ENCODE data around the gene PRKCI. TPM values are rescaled to one million over a fixed set of nuclear protein-coding genes. Genes with fewer than 3 reads are reported as not detected.

PRKCI gene
- total and polyA plus RNA-seq, 4 experiments from 2014 or later: 16.4 to 27.7 (median 18.3) TPM

DNA sequence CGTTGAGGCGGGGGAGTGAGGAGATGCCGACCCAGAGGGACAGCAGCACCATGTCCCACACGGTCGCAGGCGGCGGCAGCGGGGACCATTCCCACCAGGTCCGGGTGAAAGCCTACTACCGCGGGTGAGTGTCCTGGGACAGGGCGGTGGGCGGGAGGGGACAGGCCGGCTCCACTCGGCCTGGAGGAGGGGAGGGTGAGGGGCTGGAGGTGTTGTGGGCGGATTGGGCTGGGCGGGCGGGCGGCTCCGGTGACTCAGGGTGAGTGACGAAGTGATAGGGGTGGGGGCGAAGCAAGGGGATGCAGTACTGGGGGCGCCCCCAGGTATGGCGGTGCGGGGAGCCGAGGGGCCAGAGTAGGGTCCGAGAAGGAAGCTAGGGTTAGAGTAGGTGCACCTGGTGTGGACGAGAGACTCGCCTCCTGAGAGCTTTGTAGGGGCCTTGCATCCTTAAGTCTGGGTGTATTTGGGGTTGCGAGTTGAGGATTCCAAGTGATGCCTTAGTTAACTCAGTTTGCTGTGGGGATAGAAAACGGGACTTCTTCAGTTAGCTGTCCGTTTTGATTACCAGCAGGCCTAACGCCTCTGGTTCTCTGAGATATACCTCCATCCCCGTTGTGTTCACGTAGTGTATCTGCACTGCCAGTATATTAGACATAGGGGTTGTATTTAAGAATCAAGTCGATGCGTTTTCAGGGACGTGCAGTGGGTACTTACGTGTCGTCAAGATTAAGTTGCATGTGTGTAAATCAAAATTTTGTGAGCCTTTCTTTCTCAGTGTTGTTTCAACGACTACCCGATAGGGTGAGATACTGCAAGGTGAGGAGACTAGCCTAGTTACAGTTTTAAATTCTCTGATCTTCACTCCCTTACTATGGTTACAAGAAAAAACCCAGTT is 670 bp downstream of the PRKCI start:
- peak; percentile 37 to 65 (median 38) for DNase-seq
- H3K36me3 ChIP-seq (ENCODE audit: insufficient read depth, low read length): no peaks in the 10 kb centered on the region
- peak overlapping the region; percentile 90 to 98 (median 93) for H3K4me3 Mint-ChIP-seq
- H3K4me3 ChIP-seq (ENCODE audit: low read length in 2 of 2): peak overlapping the region; percentile 91 to 97
- H3K27me3 ChIP-seq (ENCODE audit: insufficient read depth, low read length): no peaks in the 10 kb centered on the region
- intact Hi-C loops (cut with micrococcal nuclease): loop anchor here (1.0 to 5.0 kb wide), 4 partner anchors 34 to 256 kb away; partner anchors contain the start of genes PHC3, SEC62 and SKIL
- peak overlapping the region; percentile 72 for H3K27ac ChIP-seq (ENCODE audit: low read depth, low read length)
- ChIA-PET POLR2A (ENCODE audit: partially characterized antibody) (interaction anchor here (0.6 to 4.2 kb wide), 7 partner anchors 19 to 458 kb away, joined by 3 to 39 read pairs (median 6); partner anchors contain the start of genes MYNN, PHC3, SEC62 and SKIL), CTCF (ENCODE audit: partially characterized antibody) (interaction anchor here (0.5 to 1.1 kb wide), 5 partner anchors 10 to 451 kb away, joined by 3 to 7 read pairs (median 3); no protein-coding TSS in a partner anchor)
- H3K4me1 Mint-ChIP-seq: peaks cover 27 to 44% (median 36%) of the 10 kb centered on the region in 4 donors
- H3K27me3 Mint-ChIP-seq: no peaks in the 10 kb centered on the region
- no peaks in the 10 kb centered on the region for H3K9me3 ChIP-seq (ENCODE audit: control insufficient read depth in 1 of 2, low read length in 2 of 2)
- no peaks in the 10 kb centered on the region for H3K9me3 Mint-ChIP-seq
- H3K4me1 ChIP-seq (ENCODE audit: insufficient read depth, low read length): peaks cover 29% of the 10 kb centered on the region
- peaks cover 0 to 10% of the 10 kb centered on the region in 2 donors for H3K36me3 Mint-ChIP-seq
- peak overlapping the region; percentile 31 to 95 (median 92) for H3K27ac Mint-ChIP-seq

DNA sequence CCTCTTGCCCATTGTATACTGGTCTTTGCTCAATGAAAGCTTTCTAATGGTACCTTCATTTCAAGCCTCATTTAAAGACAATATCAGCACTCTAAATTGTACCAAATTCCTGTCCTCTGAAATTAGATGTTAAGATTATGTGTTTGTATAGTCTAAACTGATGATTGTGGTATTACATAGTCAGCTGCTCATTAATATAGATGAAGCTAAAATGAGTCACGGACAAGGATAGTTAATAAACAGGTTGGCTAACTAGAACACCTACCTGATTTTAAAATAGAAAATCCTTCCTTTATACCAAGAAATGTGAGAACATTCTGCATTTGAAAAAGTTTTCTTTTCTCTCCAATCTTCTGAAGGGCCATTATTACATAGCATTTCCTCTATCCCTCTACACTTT is 2.9 kb downstream of the PRKCI start:
- DNase-seq: no peak
- ChIA-PET CTCF (ENCODE audit: partially characterized antibody) (interaction anchor here (1.6 kb wide), 1 partner anchor 188 kb away, joined by 5 read pairs; no protein-coding TSS in a partner anchor), POLR2A (ENCODE audit: partially characterized antibody) (no interaction called here)
- peaks cover 31 to 50% (median 39%) of the 10 kb centered on the region in 4 donors for H3K4me1 Mint-ChIP-seq
- H3K27ac Mint-ChIP-seq: no peak overlapping the region
- no peaks in the 10 kb centered on the region for H3K36me3 ChIP-seq (ENCODE audit: insufficient read depth, low read length)
- no peaks in the 10 kb centered on the region for H3K27me3 Mint-ChIP-seq
- H3K4me1 ChIP-seq (ENCODE audit: insufficient read depth, low read length): peaks cover 29% of the 10 kb centered on the region
- no peak overlapping the region for H3K4me3 ChIP-seq (ENCODE audit: low read length in 2 of 2)
- no peaks in the 10 kb centered on the region for H3K27me3 ChIP-seq (ENCODE audit: insufficient read depth, low read length)
- H3K36me3 Mint-ChIP-seq: peaks cover 0 to 10% of the 10 kb centered on the region in 2 donors
- no peak overlapping the region for H3K27ac ChIP-seq (ENCODE audit: low read depth, low read length)
- H3K9me3 Mint-ChIP-seq: no peaks in the 10 kb centered on the region
- H3K9me3 ChIP-seq (ENCODE audit: control insufficient read depth in 1 of 2, low read length in 2 of 2): no peaks in the 10 kb centered on the region
- intact Hi-C loops (cut with micrococcal nuclease): no loop called here
- H3K4me3 Mint-ChIP-seq: peak overlapping the region in 1 of 8 donors; percentile 51

DNA sequence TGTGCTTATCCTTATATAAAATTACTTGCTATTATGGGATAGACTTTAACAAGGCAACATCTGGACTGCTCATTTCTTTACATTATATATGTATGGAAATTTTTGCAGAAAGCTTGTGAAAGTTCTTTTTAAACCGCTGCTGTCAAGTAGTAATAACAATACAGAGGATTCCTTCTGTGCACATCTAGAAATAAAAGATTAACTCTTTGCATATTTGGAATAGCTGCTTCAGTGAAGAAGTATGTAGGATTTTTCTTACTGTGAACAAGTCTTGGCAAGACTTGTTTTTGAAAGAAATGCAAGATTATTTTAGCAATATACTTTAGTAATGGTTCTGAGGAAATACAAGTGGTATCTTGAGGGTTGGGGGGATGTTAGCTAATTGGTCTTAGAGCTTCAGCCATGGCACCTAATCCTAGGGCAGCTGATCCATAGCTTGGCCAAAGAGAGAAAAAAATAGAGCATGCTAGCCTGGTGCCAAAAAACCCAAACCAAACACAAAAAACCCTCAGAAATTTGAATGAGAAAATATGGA is 4.3 kb downstream of the PRKCI start:
- H3K27me3 ChIP-seq (ENCODE audit: insufficient read depth, low read length): no peaks in the 10 kb centered on the region
- H3K9me3 ChIP-seq (ENCODE audit: control insufficient read depth in 1 of 2, low read length in 2 of 2): no peaks in the 10 kb centered on the region
- DNase-seq: no peak
- no peaks in the 10 kb centered on the region for H3K36me3 ChIP-seq (ENCODE audit: insufficient read depth, low read length)
- H3K4me3 ChIP-seq (ENCODE audit: low read length in 2 of 2): no peak overlapping the region
- H3K4me3 Mint-ChIP-seq: no peak overlapping the region
- CTCF ChIA-PET (ENCODE audit: partially characterized antibody): interaction anchor here (0.7 kb wide), 1 partner anchor 143 kb away, joined by 3 read pairs; no protein-coding TSS in a partner anchor
- no peak overlapping the region for H3K27ac ChIP-seq (ENCODE audit: low read depth, low read length)
- POLR2A ChIA-PET (ENCODE audit: partially characterized antibody): no interaction called here
- H3K4me1 ChIP-seq (ENCODE audit: insufficient read depth, low read length): peaks cover 28% of the 10 kb centered on the region
- H3K36me3 Mint-ChIP-seq: peaks cover 0 to 10% of the 10 kb centered on the region in 2 donors
- H3K27me3 Mint-ChIP-seq: no peaks in the 10 kb centered on the region
- no peaks in the 10 kb centered on the region for H3K9me3 Mint-ChIP-seq
- H3K4me1 Mint-ChIP-seq: peaks cover 29 to 49% (median 35%) of the 10 kb centered on the region in 4 donors
- H3K27ac Mint-ChIP-seq: no peak overlapping the region
- intact Hi-C loops (cut with micrococcal nuclease): no loop called here

DNA sequence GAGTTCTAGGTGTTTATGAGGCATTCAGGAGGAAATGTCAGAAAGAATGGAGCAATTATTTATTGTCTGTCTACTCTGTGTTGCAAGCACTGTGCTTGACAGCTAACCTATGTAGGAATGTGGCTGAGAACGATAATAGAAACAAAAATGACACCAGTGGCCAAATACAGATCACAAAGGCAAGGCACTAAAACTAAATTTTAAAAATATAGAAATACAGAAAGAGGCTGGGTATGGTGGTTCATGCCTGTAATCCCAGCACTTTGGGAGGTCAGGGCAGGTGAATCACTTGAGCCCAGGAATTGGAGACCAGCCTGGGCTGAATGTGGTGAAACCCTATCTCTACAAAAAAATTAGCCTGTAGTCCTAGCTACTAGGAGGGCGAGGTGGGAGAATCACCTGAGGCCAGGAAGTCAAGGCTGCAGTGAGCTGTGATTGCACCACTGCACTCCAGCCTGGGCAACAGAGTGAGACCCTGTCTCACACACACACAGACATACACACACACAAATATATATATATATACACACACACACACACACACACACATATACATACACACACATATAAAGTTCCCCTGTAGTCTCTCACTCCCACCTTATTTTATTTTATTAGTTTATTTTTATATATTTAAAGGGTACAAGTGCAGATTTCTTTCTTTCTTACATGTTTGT is 6.0 kb downstream of the PRKCI start:
- ChIA-PET CTCF (ENCODE audit: partially characterized antibody) (interaction anchor here (1.2 kb wide), 1 partner anchor 40 kb away, joined by 3 read pairs; no protein-coding TSS in a partner anchor), POLR2A (ENCODE audit: partially characterized antibody) (no interaction called here)
- intact Hi-C loops (cut with micrococcal nuclease): no loop called here
- H3K27me3 Mint-ChIP-seq: no peaks in the 10 kb centered on the region
- H3K27ac Mint-ChIP-seq: peak overlapping the region in 1 of 7 donors; percentile 8
- H3K4me3 Mint-ChIP-seq: no peak overlapping the region
- peaks cover 0 to 3% of the 10 kb centered on the region in 2 donors for H3K36me3 Mint-ChIP-seq
- peaks cover 25 to 38% (median 32%) of the 10 kb centered on the region in 4 donors for H3K4me1 Mint-ChIP-seq
- no peak overlapping the region for H3K27ac ChIP-seq (ENCODE audit: low read depth, low read length)
- no peak for DNase-seq
- H3K4me3 ChIP-seq (ENCODE audit: low read length in 2 of 2): no peak overlapping the region
- peaks cover 19% of the 10 kb centered on the region for H3K4me1 ChIP-seq (ENCODE audit: insufficient read depth, low read length)
- H3K9me3 Mint-ChIP-seq: no peaks in the 10 kb centered on the region
- H3K36me3 ChIP-seq (ENCODE audit: insufficient read depth, low read length): no peaks in the 10 kb centered on the region
- H3K27me3 ChIP-seq (ENCODE audit: insufficient read depth, low read length): no peaks in the 10 kb centered on the region
- no peaks in the 10 kb centered on the region for H3K9me3 ChIP-seq (ENCODE audit: control insufficient read depth in 1 of 2, low read length in 2 of 2)

DNA sequence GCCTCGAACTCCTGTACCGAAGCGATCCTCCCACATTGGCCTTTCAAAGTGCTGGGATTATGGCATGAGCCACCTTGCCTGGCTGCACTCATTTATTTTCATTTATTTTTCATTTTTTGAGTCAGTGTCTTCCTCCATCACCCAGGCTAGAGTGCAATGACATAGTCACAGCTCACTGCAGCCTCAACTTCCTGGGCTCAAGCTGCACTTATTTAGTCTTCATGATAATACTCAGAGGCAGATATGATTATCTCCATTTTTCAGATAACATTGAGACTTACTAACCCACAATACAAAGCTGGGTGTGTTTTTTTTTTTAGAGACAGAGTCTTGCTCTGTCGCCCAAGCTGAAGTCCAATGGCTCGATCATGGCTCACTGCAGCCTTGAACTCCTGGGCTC is 10.0 kb downstream of the PRKCI start:
- H3K9me3 Mint-ChIP-seq: no peaks in the 10 kb centered on the region
- Histone ChIP-seq H3K4me1 (ENCODE audit: insufficient read depth, low read length) (peaks cover 4% of the 10 kb centered on the region), H3K4me3 (ENCODE audit: low read length in 2 of 2) (no peak overlapping the region), H3K36me3 (ENCODE audit: insufficient read depth, low read length) (peaks cover 8% of the 10 kb centered on the region), H3K27ac (ENCODE audit: low read depth, low read length) (no peak overlapping the region), H3K9me3 (ENCODE audit: control insufficient read depth in 1 of 2, low read length in 2 of 2) (no peaks in the 10 kb centered on the region), H3K27me3 (ENCODE audit: insufficient read depth, low read length) (no peaks in the 10 kb centered on the region)
- H3K27me3 Mint-ChIP-seq: no peaks in the 10 kb centered on the region
- peaks cover 12% of the 10 kb centered on the region in 2 donors for H3K36me3 Mint-ChIP-seq
- intact Hi-C loops (cut with micrococcal nuclease): no loop called here
- DNase-seq: no peak
- peaks cover 8 to 11% (median 9%) of the 10 kb centered on the region in 4 donors for H3K4me1 Mint-ChIP-seq
- no peak overlapping the region for H3K4me3 Mint-ChIP-seq
- H3K27ac Mint-ChIP-seq: peak overlapping the region in 1 of 7 donors; percentile 29
- CTCF ChIA-PET (ENCODE audit: partially characterized antibody): interaction anchor here (1.4 kb wide), 1 partner anchor 10 kb away, joined by 3 read pairs; the partner anchor contains the start of gene PRKCI
- POLR2A ChIA-PET (ENCODE audit: partially characterized antibody): interaction anchor here (1.0 kb wide), 1 partner anchor 10 kb away, joined by 3 read pairs; the partner anchor contains the start of gene PRKCI

DNA sequence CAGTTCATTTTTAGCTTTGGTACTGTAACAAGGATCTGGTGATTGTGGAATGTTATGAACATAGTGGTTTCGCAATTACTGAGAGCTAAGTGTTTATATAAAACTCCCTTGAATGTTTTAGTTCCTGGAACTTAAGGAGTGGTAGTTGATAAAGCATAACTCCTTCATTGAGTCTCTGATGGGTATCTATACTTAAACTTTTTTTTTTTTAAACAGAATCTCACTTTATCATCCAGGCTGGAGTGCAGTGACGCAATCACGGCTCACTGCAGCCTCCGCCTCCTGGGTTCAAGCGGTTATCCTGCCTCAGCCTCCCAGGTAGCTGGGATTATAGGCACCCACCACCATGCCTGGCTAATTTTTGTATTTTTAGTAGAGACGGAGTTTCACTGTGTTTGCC is 11.3 kb downstream of the PRKCI start:
- DNase-seq: no peak
- H3K27ac Mint-ChIP-seq: peak overlapping the region in 1 of 7 donors; percentile 60
- H3K27me3 ChIP-seq (ENCODE audit: insufficient read depth, low read length): no peaks in the 10 kb centered on the region
- peaks cover 15 to 18% of the 10 kb centered on the region in 2 donors for H3K36me3 Mint-ChIP-seq
- H3K9me3 Mint-ChIP-seq: no peaks in the 10 kb centered on the region
- peaks cover 1 to 6% (median 5%) of the 10 kb centered on the region in 4 donors for H3K4me1 Mint-ChIP-seq
- no peak overlapping the region for H3K4me3 Mint-ChIP-seq
- H3K36me3 ChIP-seq (ENCODE audit: insufficient read depth, low read length): peaks cover 8% of the 10 kb centered on the region
- no peaks in the 10 kb centered on the region for H3K4me1 ChIP-seq (ENCODE audit: insufficient read depth, low read length)
- no peak overlapping the region for H3K27ac ChIP-seq (ENCODE audit: low read depth, low read length)
- ChIA-PET CTCF (ENCODE audit: partially characterized antibody) (interaction anchor here (0.7 to 1.4 kb wide), 2 partner anchors 10 to 11 kb away, joined by 3 to 4 read pairs; partner anchors contain the start of gene PRKCI), POLR2A (ENCODE audit: partially characterized antibody) (interaction anchor here (1.0 kb wide), 1 partner anchor 12 kb away, joined by 3 read pairs; the partner anchor contains the start of gene PRKCI)
- no peaks in the 10 kb centered on the region for H3K27me3 Mint-ChIP-seq
- no peak overlapping the region for H3K4me3 ChIP-seq (ENCODE audit: low read length in 2 of 2)
- no peaks in the 10 kb centered on the region for H3K9me3 ChIP-seq (ENCODE audit: control insufficient read depth in 1 of 2, low read length in 2 of 2)
- intact Hi-C loops (cut with micrococcal nuclease): no loop called here
